A673 (cell line): Measurements from ENCODE around the gene CCDC102B.

ENCODE experiments used
- EZH2 ChIP-seq: fragments of 200-600 bp; sonication (generic); IDR thresholded peaks from 2 replicates; pipeline ENCODE4 v1.6.1; 2017; ENCODE audit warnings: borderline replicate concordance, low read depth, mild to moderate bottlenecking, mixed read lengths, antibody characterized with exemption, low read length; ENCODE audit not compliant: poor library complexity, severe bottlenecking
- TF ChIP-seq, protein P1 (sequence below): fragments of 300-800, 200-600 bp; sonication (generic); conservative IDR thresholded peaks from 2 replicates; pipeline ENCODE4 v1.5.1; 2017; ENCODE audit warnings: low read depth, mild to moderate bottlenecking, antibody characterized with exemption, low read length, moderate library complexity, mixed read lengths

DNA sequence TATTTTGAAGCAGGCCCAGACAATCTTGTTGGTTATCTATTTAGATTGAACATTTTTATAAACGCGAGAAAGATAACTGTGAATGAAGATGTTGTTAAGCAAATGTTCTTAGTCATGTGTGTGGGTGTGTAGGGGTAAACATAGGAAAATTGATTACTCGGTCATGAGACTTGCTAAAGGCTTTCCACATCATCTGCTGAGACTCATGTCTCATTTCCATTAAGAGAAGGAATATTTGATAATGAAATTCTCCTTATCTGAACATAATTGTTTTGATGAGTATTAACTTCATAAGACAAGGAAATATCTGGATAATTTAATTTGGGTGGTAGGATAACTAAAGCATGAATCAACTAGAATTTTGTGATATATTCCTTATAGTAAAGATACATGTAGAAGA lies 19.7 kb downstream of the CCDC102B start:
- no peak for TF ChIP-seq EZH2
- TF ChIP-seq, protein P1, sequence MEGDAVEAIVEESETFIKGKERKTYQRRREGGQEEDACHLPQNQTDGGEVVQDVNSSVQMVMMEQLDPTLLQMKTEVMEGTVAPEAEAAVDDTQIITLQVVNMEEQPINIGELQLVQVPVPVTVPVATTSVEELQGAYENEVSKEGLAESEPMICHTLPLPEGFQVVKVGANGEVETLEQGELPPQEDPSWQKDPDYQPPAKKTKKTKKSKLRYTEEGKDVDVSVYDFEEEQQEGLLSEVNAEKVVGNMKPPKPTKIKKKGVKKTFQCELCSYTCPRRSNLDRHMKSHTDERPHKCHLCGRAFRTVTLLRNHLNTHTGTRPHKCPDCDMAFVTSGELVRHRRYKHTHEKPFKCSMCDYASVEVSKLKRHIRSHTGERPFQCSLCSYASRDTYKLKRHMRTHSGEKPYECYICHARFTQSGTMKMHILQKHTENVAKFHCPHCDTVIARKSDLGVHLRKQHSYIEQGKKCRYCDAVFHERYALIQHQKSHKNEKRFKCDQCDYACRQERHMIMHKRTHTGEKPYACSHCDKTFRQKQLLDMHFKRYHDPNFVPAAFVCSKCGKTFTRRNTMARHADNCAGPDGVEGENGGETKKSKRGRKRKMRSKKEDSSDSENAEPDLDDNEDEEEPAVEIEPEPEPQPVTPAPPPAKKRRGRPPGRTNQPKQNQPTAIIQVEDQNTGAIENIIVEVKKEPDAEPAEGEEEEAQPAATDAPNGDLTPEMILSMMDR: no peak
